Neural crest cell (in vitro differentiated cells): ENCODE results near the gene CAMK2D. TPM values are rescaled to one million over a fixed set of nuclear protein-coding genes. Genes with fewer than 3 reads are reported as not detected.

Source experiments
- DNase-seq: peaks from one replicate; pipeline ENCODE4 v3.0.0; 2021; ENCODE audit warnings: low read depth, mixed read lengths, low spot score
- H3K27ac Mint-ChIP-seq: one replicate; pipeline ENCODE4 v1.8.0; 2021; ENCODE audit warnings: mild to moderate bottlenecking, mixed read lengths; ENCODE audit not compliant: unreplicated experiment
- H3K27me3 Mint-ChIP-seq: 2 replicates; pipeline ENCODE4 v1.8.0; 2021; ENCODE audit warnings: low read depth, mild to moderate bottlenecking, mixed read lengths
- H3K36me3 Mint-ChIP-seq: 2 replicates; pipeline ENCODE4 v1.8.0; 2021; ENCODE audit warnings: low read depth, mild to moderate bottlenecking, mixed read lengths
- H3K4me1 Mint-ChIP-seq: 2 replicates; pipeline ENCODE4 v1.8.0; 2021; ENCODE audit warnings: mixed read lengths
- H3K4me3 Mint-ChIP-seq: one replicate; pipeline ENCODE4 v1.8.0; 2021; ENCODE audit warnings: mild to moderate bottlenecking, mixed read lengths
- H3K9me3 Mint-ChIP-seq: 2 replicates; pipeline ENCODE4 v1.8.0; 2021; ENCODE audit warnings: mixed read lengths
- CTCF ChIP-seq: fragments of 200-600 bp; sonication (generic); conservative IDR thresholded peaks from 2 replicates; pipeline ENCODE4 v1.5.0; 2021; ENCODE audit warnings: antibody characterized with exemption, mild to moderate bottlenecking
- total RNA-seq: library from RNA; stranded (reverse); gene quantifications from 2 replicates; pipeline ENCODE4 v1.2.1, GENCODE V29; 2021

Gene CAMK2D
- total RNA-seq, 1 donor from 2014 or later: 33.7 TPM

- Mint-ChIP-seq H3K27ac (no peak overlapping the region), H3K36me3 (no peaks in the 10 kb centered on the region), H3K9me3 (peaks cover 3% of the 10 kb centered on the region), H3K27me3 (no peaks in the 10 kb centered on the region), H3K4me1 (no peaks in the 10 kb centered on the region), H3K4me3 (no peak overlapping the region)
- DNase-seq: no peak
- no peak for TF ChIP-seq CTCF
Measured at GRCh38 chr4:113701169-113701568, 60.4 kb downstream of the CAMK2D start.

GRCh38 chr4:113700602-113701150 is 60.9 kb downstream of the CAMK2D start:
- H3K27me3 Mint-ChIP-seq: no peaks in the 10 kb centered on the region
- DNase-seq: no peak
- no peak for TF ChIP-seq CTCF
- H3K4me1 Mint-ChIP-seq: no peaks in the 10 kb centered on the region
- H3K9me3 Mint-ChIP-seq: peaks cover 3% of the 10 kb centered on the region
- no peaks in the 10 kb centered on the region for H3K36me3 Mint-ChIP-seq
- H3K27ac Mint-ChIP-seq: no peak overlapping the region
- H3K4me3 Mint-ChIP-seq: no peak overlapping the region

GRCh38 chr4:113699772-113700171 is 61.8 kb downstream of the CAMK2D start:
- DNase-seq: no peak
- no peaks in the 10 kb centered on the region for H3K4me1 Mint-ChIP-seq
- TF ChIP-seq CTCF: no peak

GRCh38 chr4:113697429-113697828 is 64.1 kb downstream of the CAMK2D start:
- Mint-ChIP-seq H3K27me3 (no peaks in the 10 kb centered on the region), H3K36me3 (no peaks in the 10 kb centered on the region), H3K4me3 (no peak overlapping the region), H3K9me3 (peaks cover 3% of the 10 kb centered on the region), H3K27ac (no peak overlapping the region), H3K4me1 (no peaks in the 10 kb centered on the region)
- no peak for TF ChIP-seq CTCF
- DNase-seq: no peak

More at GRCh38 chr4:113699772-113700171, 61.8 kb downstream of the CAMK2D start:
- Mint-ChIP-seq H3K36me3 (no peaks in the 10 kb centered on the region), H3K27ac (no peak overlapping the region), H3K4me3 (no peak overlapping the region), H3K27me3 (no peaks in the 10 kb centered on the region), H3K9me3 (peaks cover 3% of the 10 kb centered on the region)

- Mint-ChIP-seq H3K4me3 (no peak overlapping the region), H3K4me1 (no peaks in the 10 kb centered on the region), H3K9me3 (no peaks in the 10 kb centered on the region), H3K27me3 (no peaks in the 10 kb centered on the region), H3K27ac (no peak overlapping the region), H3K36me3 (no peaks in the 10 kb centered on the region)
- no peak for DNase-seq
- no peak for TF ChIP-seq CTCF
Measured at GRCh38 chr4:113695328-113696169, 66.0 kb downstream of the CAMK2D start.
